AG09319 (cell line): ENCODE data around the gene COL6A5.
"Not testable (repeated sequence)": the region's sequence is repeated elsewhere in the genome, so short reads cannot be mapped to it uniquely, and the experiment has no call there.

Experiments
- DNase-seq: peaks from one replicate; pipeline ENCODE4 v3.0.0-alpha.2; 2010; ENCODE audit warnings: low read depth; ENCODE audit errors: extremely low read depth
- TF ChIP-seq, protein P1 (sequence below): IDR thresholded peaks from 2 replicates; pipeline ENCODE4 v1.5.1; 2011; ENCODE audit warnings: low read depth, mild to moderate bottlenecking, inconsistent platforms, low read length, moderate library complexity

The COL6A5 gene

DNA sequence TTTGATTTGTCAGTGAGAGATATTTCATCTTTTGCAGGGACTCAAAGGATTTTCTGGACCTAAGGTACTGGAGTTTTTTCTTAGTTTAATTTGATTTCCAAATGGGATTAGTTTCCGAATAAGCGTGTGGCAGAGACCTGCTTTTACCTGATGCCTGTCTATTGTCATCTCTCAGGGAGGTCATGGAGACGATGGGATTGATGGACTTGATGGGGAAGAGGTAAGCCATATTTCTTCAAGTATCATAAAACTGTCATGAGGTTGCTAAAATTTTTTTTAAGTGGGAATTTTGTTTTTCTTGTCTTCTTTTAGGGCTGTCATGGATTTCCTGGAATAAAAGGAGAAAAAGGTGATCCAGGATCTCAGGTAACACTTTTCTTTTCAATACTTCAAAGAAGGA is 60.5 kb downstream of the COL6A5 start:
- DNase-seq: no peak
- TF ChIP-seq, protein P1, sequence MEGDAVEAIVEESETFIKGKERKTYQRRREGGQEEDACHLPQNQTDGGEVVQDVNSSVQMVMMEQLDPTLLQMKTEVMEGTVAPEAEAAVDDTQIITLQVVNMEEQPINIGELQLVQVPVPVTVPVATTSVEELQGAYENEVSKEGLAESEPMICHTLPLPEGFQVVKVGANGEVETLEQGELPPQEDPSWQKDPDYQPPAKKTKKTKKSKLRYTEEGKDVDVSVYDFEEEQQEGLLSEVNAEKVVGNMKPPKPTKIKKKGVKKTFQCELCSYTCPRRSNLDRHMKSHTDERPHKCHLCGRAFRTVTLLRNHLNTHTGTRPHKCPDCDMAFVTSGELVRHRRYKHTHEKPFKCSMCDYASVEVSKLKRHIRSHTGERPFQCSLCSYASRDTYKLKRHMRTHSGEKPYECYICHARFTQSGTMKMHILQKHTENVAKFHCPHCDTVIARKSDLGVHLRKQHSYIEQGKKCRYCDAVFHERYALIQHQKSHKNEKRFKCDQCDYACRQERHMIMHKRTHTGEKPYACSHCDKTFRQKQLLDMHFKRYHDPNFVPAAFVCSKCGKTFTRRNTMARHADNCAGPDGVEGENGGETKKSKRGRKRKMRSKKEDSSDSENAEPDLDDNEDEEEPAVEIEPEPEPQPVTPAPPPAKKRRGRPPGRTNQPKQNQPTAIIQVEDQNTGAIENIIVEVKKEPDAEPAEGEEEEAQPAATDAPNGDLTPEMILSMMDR: no peak

DNA sequence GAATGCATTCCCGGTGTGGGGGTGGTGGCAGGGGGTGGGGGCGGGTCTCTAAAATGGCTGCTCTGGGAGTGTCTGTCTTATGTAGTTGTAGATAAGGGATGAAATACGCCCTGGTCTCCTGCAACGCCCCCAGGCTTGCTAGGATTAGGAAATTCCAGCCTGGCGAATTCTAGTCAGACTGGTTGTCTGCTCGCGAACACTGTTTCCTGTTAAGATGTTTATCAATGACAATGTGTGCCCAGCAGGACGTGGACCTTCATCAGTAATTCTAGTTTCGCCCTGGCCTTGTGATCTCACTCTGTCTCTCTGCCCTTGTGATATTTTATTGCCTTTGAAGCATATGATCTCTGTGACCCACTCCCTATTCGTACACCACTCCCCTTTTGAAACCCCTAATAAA is 62.8 kb downstream of the COL6A5 start:
- not testable (repeated sequence) for DNase-seq

DNA sequence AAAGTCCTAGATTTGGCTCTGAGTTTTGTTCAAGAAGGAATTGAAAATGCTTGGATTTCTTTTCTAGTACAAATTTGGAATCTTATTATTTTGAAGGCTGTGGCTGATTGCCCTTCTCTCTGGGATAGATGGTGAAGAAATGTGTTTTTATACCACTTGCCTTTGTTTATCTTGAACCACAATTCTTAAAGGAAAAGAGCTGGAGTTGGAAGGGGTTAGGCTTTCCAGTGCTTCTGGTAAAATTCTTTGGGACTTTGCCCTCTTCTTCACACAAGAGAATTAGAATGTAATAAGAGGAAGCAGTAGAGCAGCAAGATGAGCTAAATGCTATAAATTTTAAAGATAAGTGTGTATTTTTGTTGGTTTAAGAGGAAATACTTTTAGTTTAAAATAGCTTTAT is 65.8 kb downstream of the COL6A5 start:
- TF ChIP-seq, protein P1: no peak
- DNase-seq: no peak

DNA sequence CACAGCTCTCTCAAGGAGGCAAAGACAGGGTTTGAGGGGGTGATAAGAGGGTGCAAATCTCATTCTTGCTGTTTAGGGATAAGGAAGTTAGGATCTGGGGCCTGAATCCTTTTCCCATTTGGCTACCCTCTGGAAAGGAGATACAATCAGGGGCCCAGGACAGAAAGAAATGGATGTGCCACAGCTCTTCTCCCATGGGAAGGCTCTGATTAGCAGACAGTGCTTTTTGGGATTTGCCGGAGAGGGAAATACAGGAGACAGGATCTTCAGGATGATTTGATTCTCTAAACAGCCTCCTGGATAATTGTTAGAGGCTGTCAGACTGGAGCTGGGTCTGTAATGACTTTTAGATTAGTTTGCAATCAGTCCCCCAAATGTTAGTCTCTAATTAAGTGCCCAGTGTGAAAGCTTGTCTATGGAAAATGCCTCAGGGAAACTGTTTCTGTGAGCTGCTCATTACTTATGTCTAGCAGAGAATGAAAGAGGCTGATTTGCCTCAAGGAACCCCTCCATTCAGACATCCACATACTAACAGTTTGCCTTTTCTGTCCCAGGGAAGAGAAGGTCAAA is 67.6 kb downstream of the COL6A5 start:
- no peak for DNase-seq
- TF ChIP-seq, protein P1: no peak

DNA sequence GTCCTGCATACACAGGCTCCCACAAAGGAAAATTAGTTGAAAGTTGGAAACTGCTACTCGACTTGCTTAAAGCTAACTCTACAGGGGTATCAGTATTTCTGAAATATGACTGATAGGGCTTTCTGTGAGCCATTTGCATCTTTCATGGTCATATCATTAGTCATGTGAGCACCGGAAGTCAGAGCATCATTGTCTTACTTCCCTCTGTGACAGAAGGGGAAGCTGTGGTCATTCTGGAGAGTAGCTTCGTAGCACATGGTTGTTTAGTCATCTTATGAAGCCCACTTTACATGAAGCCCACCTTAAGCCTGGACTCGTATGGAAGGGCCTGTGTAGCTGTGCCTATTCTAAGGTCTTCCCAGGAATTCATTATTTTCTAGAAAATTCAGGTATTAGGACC is 69.0 kb downstream of the COL6A5 start:
- TF ChIP-seq, protein P1: no peak
- no peak for DNase-seq

DNA sequence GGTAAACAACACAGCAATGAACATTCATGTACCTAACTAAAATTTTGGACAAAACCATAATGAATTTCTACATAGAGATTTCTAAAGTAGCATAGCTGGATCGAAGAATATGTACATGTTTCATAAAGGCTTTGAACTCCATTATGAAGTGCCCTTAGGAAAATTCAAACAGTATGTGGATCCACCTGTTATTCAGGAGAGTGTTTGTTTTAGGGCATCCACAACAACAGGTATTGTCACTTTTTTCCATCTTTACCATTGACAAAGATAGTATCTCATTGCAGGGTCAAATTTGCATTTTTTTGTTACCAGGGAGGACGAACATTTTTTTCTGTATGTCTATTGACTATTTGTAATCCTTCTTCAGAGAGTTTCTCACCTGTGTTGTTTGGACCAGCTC is 75.0 kb downstream of the COL6A5 start:
- TF ChIP-seq, protein P1: no peak
- DNase-seq: no peak

DNA sequence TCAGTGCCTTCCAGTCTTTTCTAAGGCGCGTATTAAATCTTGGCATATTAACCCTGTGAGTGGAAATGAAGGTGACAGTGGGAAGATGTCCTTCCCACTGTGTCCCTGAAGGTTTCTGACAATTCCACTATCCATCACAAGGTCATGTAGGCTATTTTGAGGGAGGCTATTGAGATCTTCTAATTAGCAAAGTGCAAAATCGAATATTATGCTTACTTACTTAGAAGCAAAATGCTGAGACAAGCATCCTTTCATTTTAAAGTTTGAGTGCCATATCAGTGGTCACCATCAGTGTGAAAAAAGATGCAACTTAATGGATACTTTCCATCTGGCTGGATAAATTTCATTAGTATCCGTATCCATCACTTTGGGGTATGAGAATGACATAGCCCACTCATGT is 77.6 kb downstream of the COL6A5 start:
- TF ChIP-seq, protein P1: no peak
- DNase-seq: no peak

DNA sequence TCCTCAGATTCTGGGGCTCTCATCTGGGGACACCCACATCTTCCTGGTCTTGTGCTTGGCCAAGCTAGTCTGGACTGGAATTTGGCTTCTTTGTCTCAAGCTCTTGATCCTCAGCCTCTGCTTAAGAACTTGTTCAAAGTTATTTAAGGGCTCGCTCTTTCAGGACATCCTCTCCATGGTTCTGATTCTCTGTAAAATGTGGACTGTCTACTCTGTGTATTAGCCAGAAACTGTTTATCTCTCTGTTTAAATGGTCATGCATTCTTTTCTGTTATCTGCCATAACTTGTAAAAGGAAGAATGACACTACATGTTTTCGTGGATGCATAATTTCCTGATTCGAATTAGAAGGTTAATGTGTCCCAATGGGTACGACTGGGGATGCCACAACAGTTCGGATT is 79.4 kb downstream of the COL6A5 start:
- TF ChIP-seq, protein P1: no peak
- DNase-seq: no peak
